GM18858 (cell line): ENCODE results near the gene C1QTNF8.

Source experiments
- ATAC-seq: cut with Tn5 transposase; IDR thresholded peaks from one replicate; pipeline ENCODE4 v1.9.1; 2021; ENCODE audit not compliant: unreplicated experiment

The C1QTNF8 gene

GRCh38 chr16:1047801-1048200 lies 48.2 kb downstream of the C1QTNF8 start:
- ATAC-seq, result no peak

GRCh38 chr16:1047123-1047522 lies 48.9 kb downstream of the C1QTNF8 start:
- no peak for ATAC-seq

DNA sequence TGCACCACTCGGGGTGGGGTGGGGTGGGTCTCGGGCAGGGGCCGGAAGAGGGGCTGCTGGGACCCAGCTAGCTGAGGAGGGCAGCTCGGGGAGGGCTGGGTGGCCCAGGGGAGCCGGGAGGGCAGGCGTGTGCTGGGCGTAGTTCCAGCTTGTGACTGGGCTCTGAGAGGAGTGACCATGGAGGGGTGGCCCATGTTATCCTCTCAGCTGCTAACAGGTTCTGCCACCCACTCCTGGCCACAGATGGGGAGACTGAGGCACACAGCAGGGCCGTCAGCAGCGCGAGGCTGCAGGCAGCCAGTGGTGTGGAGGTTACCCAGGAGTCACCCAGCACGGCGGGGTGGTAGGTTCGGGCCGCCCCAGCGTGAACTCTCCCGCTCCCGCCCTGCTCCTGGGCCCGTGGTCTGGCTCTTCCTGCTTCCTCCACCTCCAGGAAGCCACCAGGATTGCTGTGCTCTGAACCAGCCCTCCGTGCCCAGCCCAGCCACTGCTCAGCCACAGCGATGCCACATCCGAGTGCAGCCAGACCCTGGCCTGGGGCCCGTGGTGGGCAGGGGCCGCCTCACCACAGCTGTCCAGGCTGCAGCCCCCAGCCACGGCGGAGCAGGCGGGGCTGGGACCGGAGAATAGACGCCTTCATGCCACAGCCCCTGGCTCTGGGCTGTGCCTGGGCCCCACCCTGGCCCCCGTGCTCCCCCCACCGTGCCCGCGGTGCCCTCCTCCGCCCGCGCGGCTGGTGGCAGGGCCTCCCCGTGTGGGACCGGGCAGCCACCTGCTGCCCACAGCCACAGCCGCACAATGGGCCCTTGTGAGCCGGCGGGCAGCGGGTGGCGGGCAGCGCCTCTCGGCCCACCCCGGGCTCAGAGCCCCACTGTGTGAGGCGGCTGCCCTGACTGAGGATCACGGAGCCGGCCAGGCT lies 49.8 kb downstream of the C1QTNF8 start:
- ATAC-seq, result no peak

DNA sequence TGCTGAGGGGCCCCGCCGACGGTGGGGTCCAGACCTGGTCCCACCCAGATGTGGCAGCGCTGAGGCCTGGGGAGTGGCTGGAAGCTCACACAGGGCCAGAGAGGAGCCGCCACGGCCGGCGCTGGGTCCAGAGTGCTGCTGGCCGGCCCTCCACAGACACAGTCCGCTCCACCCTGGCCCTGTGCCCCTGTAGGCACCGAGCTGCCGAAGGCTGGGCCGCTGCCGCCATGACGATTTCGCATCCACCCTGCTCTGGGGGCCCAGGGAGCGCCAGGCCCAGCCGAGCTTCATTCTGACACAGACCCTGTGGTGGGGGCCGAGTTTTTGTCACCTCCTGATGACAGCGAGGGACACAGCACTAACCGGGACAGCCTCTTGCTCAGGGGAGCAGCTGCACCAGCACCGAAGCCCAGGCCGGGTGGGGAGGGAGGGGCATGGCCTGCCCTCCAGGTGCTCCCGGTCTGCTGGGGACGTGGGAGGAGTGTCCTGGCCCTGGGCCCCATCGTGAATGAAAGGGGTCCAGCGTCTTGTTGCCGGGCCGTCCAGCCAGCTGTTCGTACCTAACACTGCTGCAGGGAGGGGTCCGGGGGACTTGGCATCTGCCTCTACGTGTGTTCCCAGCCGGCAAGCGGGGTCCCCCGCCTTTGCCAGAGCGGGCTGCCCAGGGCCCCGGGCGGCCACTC lies 50.6 kb downstream of the C1QTNF8 start:
- no peak for ATAC-seq

- ATAC-seq, result no peak
Observed at GRCh38 chr16:1044460-1045309, 51.4 kb downstream of the C1QTNF8 start.

GRCh38 chr16:1043881-1044451 lies 52.1 kb downstream of the C1QTNF8 start:
- no peak for ATAC-seq

GRCh38 chr16:1042866-1043265 lies 53.2 kb downstream of the C1QTNF8 start:
- ATAC-seq, result no peak

DNA sequence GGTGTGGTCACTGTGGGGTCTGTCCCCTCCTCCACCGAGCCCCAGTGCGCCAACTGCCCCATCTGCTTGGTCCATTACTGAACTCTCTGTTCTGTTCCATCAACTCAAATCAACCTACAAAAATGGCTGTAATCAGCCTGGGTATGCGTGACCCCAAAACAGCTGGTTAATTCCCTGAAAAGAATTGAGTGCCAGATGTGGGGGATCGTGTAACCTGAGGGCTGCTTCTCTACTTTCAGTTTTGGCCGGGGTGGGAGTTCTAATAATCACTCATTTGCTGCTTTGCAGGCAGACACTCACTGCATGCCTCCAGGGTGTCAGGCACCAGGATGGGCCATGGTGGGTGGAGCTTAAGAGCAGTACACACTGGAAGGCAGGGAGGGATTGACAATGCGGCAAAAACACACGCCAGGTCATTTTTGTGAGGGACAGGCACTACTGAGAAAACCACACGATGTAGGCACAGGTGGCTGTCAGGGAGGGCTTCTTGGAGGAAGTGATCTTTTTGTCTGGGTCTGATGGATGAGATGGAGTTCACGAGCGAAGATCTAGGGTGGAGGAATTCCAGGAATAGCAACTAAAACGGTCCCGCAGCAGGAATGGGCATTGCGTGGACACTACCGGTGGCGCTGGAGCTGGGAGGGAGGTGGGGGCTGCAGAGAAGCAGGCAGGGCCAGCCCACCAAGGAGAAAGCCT lies 53.8 kb downstream of the C1QTNF8 start:
- no peak for ATAC-seq

DNA sequence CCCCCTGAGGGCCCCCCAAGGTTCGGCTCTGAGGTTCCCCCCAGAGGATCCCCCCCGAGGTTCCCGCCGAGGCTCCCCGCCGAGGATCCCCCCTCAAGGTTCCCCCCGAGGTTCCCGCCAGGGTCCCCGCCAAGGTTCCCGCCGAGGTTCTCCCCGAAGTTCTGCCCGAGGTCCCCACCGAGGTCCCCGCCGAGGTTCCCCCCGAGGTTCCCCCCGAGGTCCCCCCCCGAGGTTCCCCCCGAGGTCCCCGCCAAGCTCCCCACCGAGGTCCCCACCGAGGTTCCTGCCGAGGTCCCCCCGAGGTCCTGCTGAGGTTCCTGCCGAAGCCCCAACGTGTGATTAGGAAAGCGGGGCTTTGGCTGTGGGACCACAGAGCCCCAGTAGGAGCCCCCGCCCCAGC lies 55.7 kb downstream of the C1QTNF8 start:
- no peak for ATAC-seq

DNA sequence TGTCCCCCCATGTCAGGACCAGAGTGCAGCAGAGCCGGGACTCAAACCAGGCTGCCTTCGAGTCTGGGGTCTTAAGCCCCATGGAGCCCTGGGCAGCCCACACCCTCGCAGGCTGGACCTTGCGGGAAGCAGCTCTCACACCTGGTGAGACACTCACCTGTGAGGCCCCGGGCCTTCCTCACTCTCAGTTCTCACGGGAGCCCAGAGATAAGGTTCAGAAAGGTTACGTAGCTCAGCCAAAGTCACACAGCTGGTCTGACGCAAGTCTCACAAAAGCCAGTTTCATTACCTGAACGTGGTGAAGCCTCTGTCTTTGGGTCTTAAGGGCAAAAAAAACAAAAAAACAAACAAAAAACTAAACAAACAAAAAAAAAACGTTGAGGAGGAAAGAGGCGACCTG lies 56.3 kb downstream of the C1QTNF8 start:
- ATAC-seq, result no peak

- no peak for ATAC-seq
Observed at GRCh38 chr16:1038932-1039331, 57.1 kb downstream of the C1QTNF8 start.
